ENCODE data around the gene COX8A.

GRCh38 chr11:64013141-64013896, 38.9 kb downstream of the COX8A start:
- no peak for TF ChIP-seq POLR2AphosphoS5 (IDR thresholded peaks at IDR 0.05)
- TF ChIP-seq, protein P1, sequence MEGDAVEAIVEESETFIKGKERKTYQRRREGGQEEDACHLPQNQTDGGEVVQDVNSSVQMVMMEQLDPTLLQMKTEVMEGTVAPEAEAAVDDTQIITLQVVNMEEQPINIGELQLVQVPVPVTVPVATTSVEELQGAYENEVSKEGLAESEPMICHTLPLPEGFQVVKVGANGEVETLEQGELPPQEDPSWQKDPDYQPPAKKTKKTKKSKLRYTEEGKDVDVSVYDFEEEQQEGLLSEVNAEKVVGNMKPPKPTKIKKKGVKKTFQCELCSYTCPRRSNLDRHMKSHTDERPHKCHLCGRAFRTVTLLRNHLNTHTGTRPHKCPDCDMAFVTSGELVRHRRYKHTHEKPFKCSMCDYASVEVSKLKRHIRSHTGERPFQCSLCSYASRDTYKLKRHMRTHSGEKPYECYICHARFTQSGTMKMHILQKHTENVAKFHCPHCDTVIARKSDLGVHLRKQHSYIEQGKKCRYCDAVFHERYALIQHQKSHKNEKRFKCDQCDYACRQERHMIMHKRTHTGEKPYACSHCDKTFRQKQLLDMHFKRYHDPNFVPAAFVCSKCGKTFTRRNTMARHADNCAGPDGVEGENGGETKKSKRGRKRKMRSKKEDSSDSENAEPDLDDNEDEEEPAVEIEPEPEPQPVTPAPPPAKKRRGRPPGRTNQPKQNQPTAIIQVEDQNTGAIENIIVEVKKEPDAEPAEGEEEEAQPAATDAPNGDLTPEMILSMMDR (IDR thresholded peaks at IDR 0.05), result no peak
- TF ChIP-seq POLR2A (IDR thresholded peaks at IDR 0.05), result no peak

Measured in breast epithelium (tissue), 3 donors.